GM18498 (cell line): ENCODE data around the gene FAM177B.
"Not testable (repeated sequence)": the region's sequence is repeated elsewhere in the genome, so short reads cannot be mapped to it uniquely, and the experiment has no call there.

Experiments
- ATAC-seq: cut with Tn5 transposase; IDR thresholded peaks from one replicate; pipeline ENCODE4 v1.9.1; 2021; ENCODE audit warnings: mild to moderate bottlenecking, moderate library complexity; ENCODE audit not compliant: unreplicated experiment

FAM177B gene

GRCh38 chr1:222739465-222739864 lies 2.5 kb downstream of the FAM177B start:
- no peak for ATAC-seq

- no peak for ATAC-seq
Observed at GRCh38 chr1:222739929-222740328, 2.9 kb downstream of the FAM177B start.

GRCh38 chr1:222741630-222742457 lies 4.8 kb downstream of the FAM177B start:
- peak; percentile 50 for ATAC-seq

- ATAC-seq = no peak
Observed at GRCh38 chr1:222749927-222750326, 12.9 kb downstream of the FAM177B start.

- ATAC-seq = peak; percentile 97
Observed at GRCh38 chr1:222750651-222751050, 13.6 kb downstream of the FAM177B start.

- ATAC-seq = no peak
Observed at GRCh38 chr1:222751255-222751654, 14.3 kb downstream of the FAM177B start.

GRCh38 chr1:222754366-222755139 lies 17.6 kb downstream of the FAM177B start:
- ATAC-seq = no peak

GRCh38 chr1:222757646-222758268 lies 20.8 kb downstream of the FAM177B start:
- no peak for ATAC-seq

GRCh38 chr1:222759451-222760035 lies 22.5 kb downstream of the FAM177B start:
- no peak for ATAC-seq

GRCh38 chr1:222761083-222761482 lies 24.1 kb downstream of the FAM177B start:
- ATAC-seq = no peak

- not testable (repeated sequence) for ATAC-seq
Observed at GRCh38 chr1:222762178-222762577, 25.2 kb downstream of the FAM177B start.

- no peak for ATAC-seq
Observed at GRCh38 chr1:222767152-222767571, 30.2 kb downstream of the FAM177B start.

- no peak for ATAC-seq
Observed at GRCh38 chr1:222768592-222768991, 31.6 kb downstream of the FAM177B start.

GRCh38 chr1:222769181-222769580 lies 32.2 kb downstream of the FAM177B start:
- ATAC-seq = no peak

GRCh38 chr1:222769971-222770620 lies 33.1 kb downstream of the FAM177B start:
- ATAC-seq = no peak

- peak; percentile 84 for ATAC-seq
Observed at GRCh38 chr1:222772996-222773379, 36.0 kb downstream of the FAM177B start.

GRCh38 chr1:222777463-222777862 lies 40.5 kb downstream of the FAM177B start:
- no peak for ATAC-seq

GRCh38 chr1:222777977-222778376 lies 41.0 kb downstream of the FAM177B start:
- no peak for ATAC-seq

GRCh38 chr1:222781251-222781650 lies 44.2 kb downstream of the FAM177B start:
- ATAC-seq = peak; percentile 83

GRCh38 chr1:222783051-222783450 lies 46.0 kb downstream of the FAM177B start:
- ATAC-seq = no peak

- no peak for ATAC-seq
Observed at GRCh38 chr1:222784371-222784770, 47.4 kb downstream of the FAM177B start.
